ENCODE results near the gene STAC3. TPM values are rescaled to one million over a fixed set of nuclear protein-coding genes. Genes with fewer than 3 reads are reported as not detected.

The STAC3 gene
- total RNA-seq: 55.6 TPM

DNA sequence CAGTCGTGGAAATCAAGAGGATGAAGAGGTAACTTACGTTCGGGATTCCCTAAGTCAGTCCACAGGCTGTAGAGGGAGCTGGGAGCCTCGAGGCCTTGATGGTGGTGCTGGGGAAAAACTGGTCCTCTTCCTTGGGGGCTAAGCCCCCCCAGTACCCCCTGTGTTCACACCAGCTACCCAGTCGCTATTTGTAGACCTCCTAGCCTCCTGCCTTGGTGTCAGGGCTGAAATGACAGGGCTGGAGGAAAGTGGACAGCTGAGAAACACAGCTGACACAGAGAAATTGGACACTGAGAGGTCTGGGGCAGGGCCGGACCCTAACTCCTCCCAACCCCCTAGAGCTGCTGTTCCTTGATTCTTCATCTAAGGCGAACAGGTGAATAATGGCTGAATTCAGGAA is at the start of gene STAC3:
TSS of gene STAC3 (minus strand) at position 232 of the 400 bp plus-strand sequence. CDS start 1,551 bp downstream, outside the sequence.

DNA sequence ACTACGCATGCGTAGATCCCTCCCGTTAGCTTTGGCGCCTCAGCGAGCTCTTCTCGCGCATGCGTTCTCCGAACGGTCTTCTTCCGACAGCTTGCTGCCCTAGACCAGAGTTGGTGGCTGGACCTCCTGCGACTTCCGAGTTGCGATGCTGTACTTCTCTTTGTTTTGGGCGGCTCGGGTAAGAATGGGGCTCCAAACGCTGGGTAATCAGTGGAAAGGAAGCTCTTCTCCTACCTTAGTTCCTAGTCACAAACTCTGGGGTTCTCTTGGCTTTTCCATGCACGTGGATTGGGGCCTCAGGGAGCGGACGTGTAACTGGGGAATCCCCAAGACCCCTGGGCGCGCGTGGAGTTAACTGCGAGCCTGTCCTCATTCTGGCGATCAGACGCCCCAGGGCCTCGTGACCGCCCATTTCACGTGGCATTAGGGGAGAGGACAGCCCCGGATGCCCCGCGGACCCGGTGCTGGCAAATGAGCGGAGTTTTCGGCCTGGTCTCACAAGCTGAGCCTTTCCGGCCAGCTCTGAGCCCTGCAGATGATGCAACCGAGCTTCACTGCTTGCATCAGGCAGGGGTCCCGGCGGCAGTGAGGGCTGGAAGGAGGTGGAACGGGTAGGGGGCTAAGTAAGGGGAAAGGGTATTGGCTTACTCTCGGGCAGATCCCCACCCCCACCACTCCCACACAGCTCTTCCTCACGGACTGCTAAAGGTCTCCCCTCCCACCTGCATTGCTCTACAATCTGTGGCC is 21.2 kb downstream of the STAC3 start, which contains the start of gene SHMT2:
TSS of gene SHMT2 (plus strand) at position 78 of the 747 bp plus-strand sequence. CDS start at position 146, 68 bp downstream.

DNA sequence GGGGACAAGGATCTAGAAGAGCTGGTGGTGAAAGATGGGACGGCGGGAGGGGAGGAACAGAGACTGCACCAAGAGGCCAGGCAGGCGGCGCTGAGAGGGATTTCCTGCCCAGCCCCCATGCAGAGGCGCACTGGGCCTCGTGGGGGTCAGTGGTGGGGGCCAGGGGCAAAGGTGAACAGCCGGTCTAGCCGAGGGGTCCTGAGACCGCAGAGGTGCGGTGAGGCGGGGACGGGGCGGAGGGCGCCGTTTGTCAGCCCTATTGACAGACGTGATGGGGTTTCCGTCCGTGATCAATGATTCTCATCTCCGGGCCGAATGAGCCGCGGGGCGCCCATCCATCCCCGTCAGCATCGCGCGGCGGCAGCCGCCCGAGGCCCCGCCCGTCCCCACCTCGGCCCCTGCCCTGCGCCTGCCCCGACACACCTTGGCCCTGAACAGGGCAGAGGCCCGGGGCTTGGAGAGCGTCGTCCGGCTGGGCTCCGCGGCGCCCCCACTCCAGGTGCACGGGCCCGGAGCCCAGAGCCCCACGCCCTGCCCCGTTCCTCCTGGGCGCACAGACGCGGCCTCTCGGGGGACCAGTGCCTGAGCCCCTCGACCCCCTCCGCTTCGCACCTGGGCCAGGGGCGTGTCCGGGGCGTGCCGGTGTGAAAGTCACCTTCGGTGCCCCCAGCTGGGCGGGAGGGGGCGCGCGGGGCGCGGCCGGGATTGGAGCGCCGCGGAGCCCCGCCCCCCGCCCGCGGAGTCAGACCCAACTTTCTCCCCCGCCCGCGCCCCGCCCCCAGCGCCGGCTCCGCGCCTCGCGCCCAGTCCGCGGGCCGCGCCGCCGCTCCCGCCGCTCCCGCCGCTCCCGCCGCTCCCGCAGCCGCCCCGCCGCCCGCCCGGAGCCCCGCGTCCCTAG is 34.7 kb downstream of the STAC3 start, which contains the start of gene NXPH4:
TSS of gene NXPH4 (plus strand) at position 781 of the 898 bp plus-strand sequence. CDS start 176 bp downstream, outside the sequence.

Other genes starting within 250 kb of the STAC3 start
- 11.5 TPM for gene ZBTB39, start 244.6 kb downstream of the STAC3 start, total RNA-seq
- gene TAC3, start 234.7 kb downstream of the STAC3 start, total RNA-seq: 0.93 TPM
- not detected for gene MYO1A, start 201.1 kb downstream of the STAC3 start, total RNA-seq
- 16.1 TPM for gene NEMP1, start 172.4 kb downstream of the STAC3 start, total RNA-seq
- 26.2 TPM for gene NAB2, start 162.1 kb downstream of the STAC3 start, total RNA-seq
- 49.9 TPM for gene STAT6, start 139.8 kb downstream of the STAC3 start, total RNA-seq
- 254 TPM for gene LRP1, start 122.7 kb downstream of the STAC3 start, total RNA-seq
- gene LRP1-AS, start 103.6 kb downstream of the STAC3 start, total RNA-seq: 3.4 TPM
- gene NXPH4, start 34.4 kb downstream of the STAC3 start, total RNA-seq: 23.4 TPM
- gene SHMT2, start 21.5 kb downstream of the STAC3 start, total RNA-seq: 88.8 TPM
- gene R3HDM2, start 179.9 kb upstream of the STAC3 start, total RNA-seq: 55.9 TPM
- not detected for gene INHBC, start 183.6 kb upstream of the STAC3 start, total RNA-seq
- gene INHBE, start 204.1 kb upstream of the STAC3 start, total RNA-seq: not detected
- 7.1 TPM for gene GLI1, start 208.6 kb upstream of the STAC3 start, total RNA-seq
- 4.0 TPM for gene ARHGAP9, start 228.7 kb upstream of the STAC3 start, total RNA-seq
- gene MARS1, start 236.9 kb upstream of the STAC3 start, total RNA-seq: 78.5 TPM